ENCODE results near the gene RNASEH2C.
"Not testable (repeated sequence)": the region's sequence is repeated elsewhere in the genome, so short reads cannot be mapped to it uniquely, and the experiment has no call there.

RNASEH2C gene

GRCh38 chr11:65685981-65686380 lies 34.6 kb downstream of the RNASEH2C start:
- no peak overlapping the region for H4K91ac ChIP-seq (ENCODE audit: low read length)
- H4K8ac ChIP-seq (ENCODE audit: low read length): no peak overlapping the region
- H3K18ac ChIP-seq (ENCODE audit: low read depth in 1 of 2, low read length in 2 of 2): no peak overlapping the region
- H3K9ac ChIP-seq (ENCODE audit: low read length): no peak overlapping the region
- H3K79me1 ChIP-seq (replicated peaks; ENCODE audit: low read length, poor library complexity, severe bottlenecking): no peaks in the 10 kb centered on the region
- no peak for DNase-seq
- WGBS: 93% methylated on average over 3 of the region's 8 CpGs
- no peak overlapping the region for H2BK12ac ChIP-seq (ENCODE audit: low read length in 2 of 2)
- H3K4me1 ChIP-seq (ENCODE audit: control insufficient read depth, insufficient read depth, low read depth, low read length): no peaks in the 10 kb centered on the region
- H3K4me3 ChIP-seq (ENCODE audit: insufficient read depth in 1 of 2, low read depth in 1 of 2, low read length in 2 of 2): no peak overlapping the region
- no peak overlapping the region for H2BK15ac ChIP-seq (ENCODE audit: low read depth, poor library complexity, severe bottlenecking)
- no peak overlapping the region for H2BK5ac ChIP-seq (ENCODE audit: low read depth, low read length, poor library complexity, severe bottlenecking)
- H3K27me3 ChIP-seq (ENCODE audit: control insufficient read depth in 1 of 2, insufficient read depth in 1 of 2, low read length in 2 of 2): peaks cover 23 to 24% of the 10 kb centered on the region in 2 experiments
- no peak overlapping the region for H3K4me2 ChIP-seq (ENCODE audit: low read length, poor library complexity, severe bottlenecking)
- H3K9me3 ChIP-seq (ENCODE audit: control insufficient read depth, low read length): no peaks in the 10 kb centered on the region
- no peaks in the 10 kb centered on the region for H3K36me3 ChIP-seq (ENCODE audit: control insufficient read depth in 1 of 2, insufficient read depth in 2 of 2, low read depth in 1 of 2, low read length in 2 of 2)
- H3K23ac ChIP-seq (ENCODE audit: low read length in 2 of 2): no peak overlapping the region
- no peak overlapping the region for H3K4ac ChIP-seq (ENCODE audit: low read depth in 1 of 2, low read length in 2 of 2)
- H3K27ac ChIP-seq (ENCODE audit: low read length, poor library complexity, severe bottlenecking): no peak overlapping the region
- H3K14ac ChIP-seq (ENCODE audit: low read length in 2 of 2): no peak overlapping the region
- no peak overlapping the region for H2BK120ac ChIP-seq (ENCODE audit: low read depth, low read length)
- H2AFZ ChIP-seq (ENCODE audit: low read depth, low read length): no peak overlapping the region
- H2AK5ac ChIP-seq (ENCODE audit: low read length, severe bottlenecking): no peak overlapping the region

GRCh38 chr11:65683480-65683879 lies 37.1 kb downstream of the RNASEH2C start:
- H3K4me2 ChIP-seq (ENCODE audit: low read length, poor library complexity, severe bottlenecking); DNase-seq; H3K18ac ChIP-seq (ENCODE audit: low read depth in 1 of 2, low read length in 2 of 2); H2AK5ac ChIP-seq (ENCODE audit: low read length, severe bottlenecking); H2BK12ac ChIP-seq (ENCODE audit: low read length in 2 of 2); H3K4ac ChIP-seq (ENCODE audit: low read depth in 1 of 2, low read length in 2 of 2); H3K14ac ChIP-seq (ENCODE audit: low read length in 2 of 2); H2BK120ac ChIP-seq (ENCODE audit: low read depth, low read length); H2BK15ac ChIP-seq (ENCODE audit: low read depth, poor library complexity, severe bottlenecking); H2BK5ac ChIP-seq (ENCODE audit: low read depth, low read length, poor library complexity, severe bottlenecking); H3K79me1 ChIP-seq (replicated peaks; ENCODE audit: low read length, poor library complexity, severe bottlenecking); H3K4me1 ChIP-seq (ENCODE audit: control insufficient read depth, insufficient read depth, low read depth, low read length); H3K36me3 ChIP-seq (ENCODE audit: control insufficient read depth in 1 of 2, insufficient read depth in 2 of 2, low read depth in 1 of 2, low read length in 2 of 2); H3K27ac ChIP-seq (ENCODE audit: low read length, poor library complexity, severe bottlenecking); H2AFZ ChIP-seq (ENCODE audit: low read depth, low read length); H3K9me3 ChIP-seq (ENCODE audit: control insufficient read depth, low read length); H3K23ac ChIP-seq (ENCODE audit: low read length in 2 of 2); H4K91ac ChIP-seq (ENCODE audit: low read length); H4K8ac ChIP-seq (ENCODE audit: low read length); H3K4me3 ChIP-seq (ENCODE audit: insufficient read depth in 1 of 2, low read depth in 1 of 2, low read length in 2 of 2); H3K9ac ChIP-seq (ENCODE audit: low read length): not testable (repeated sequence)
- 74% methylated on average over 4 of the region's 6 CpGs for WGBS
- peaks cover 23 to 24% of the 10 kb centered on the region in 2 experiments for H3K27me3 ChIP-seq (ENCODE audit: control insufficient read depth in 1 of 2, insufficient read depth in 1 of 2, low read length in 2 of 2)

DNA sequence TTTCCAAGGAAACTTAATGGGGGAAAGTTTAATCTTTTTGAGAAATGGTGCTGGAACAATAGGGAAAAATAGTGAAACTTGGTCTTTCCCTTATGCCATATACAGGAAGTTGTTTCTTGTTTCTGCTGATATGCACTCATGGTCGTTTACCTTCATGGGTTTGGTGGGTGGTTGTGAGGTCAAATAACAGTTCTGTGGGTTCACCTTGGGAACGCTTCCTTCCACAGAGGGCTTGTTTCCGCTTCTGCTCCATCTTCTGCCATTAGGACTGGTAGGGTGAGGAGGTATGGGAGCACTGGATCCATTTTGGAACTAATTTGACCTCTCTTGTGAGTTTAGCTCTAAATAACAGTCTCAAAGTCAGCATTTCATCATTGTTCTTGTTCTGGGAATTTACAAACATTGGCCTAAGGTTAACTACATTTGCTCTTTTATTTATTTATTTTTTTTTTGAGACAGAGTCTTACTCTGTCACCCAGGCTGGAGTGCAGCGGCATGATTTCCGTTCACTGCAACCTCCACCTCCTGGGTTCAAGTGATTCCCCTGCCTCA lies 40.3 kb downstream of the RNASEH2C start:
- Histone ChIP-seq H2AFZ (ENCODE audit: low read depth, low read length) (no peak overlapping the region), H2BK120ac (ENCODE audit: low read depth, low read length) (no peak overlapping the region), H3K4ac (ENCODE audit: low read depth in 1 of 2, low read length in 2 of 2) (no peak overlapping the region), H3K79me1 (replicated peaks; ENCODE audit: low read length, poor library complexity, severe bottlenecking) (no peaks in the 10 kb centered on the region), H2AK5ac (ENCODE audit: low read length, severe bottlenecking) (no peak overlapping the region), H3K9me3 (ENCODE audit: control insufficient read depth, low read length) (no peaks in the 10 kb centered on the region), H2BK5ac (ENCODE audit: low read depth, low read length, poor library complexity, severe bottlenecking) (no peak overlapping the region), H2BK12ac (ENCODE audit: low read length in 2 of 2) (no peak overlapping the region), H3K9ac (ENCODE audit: low read length) (no peak overlapping the region), H2BK15ac (ENCODE audit: low read depth, poor library complexity, severe bottlenecking) (no peak overlapping the region), H3K27ac (ENCODE audit: low read length, poor library complexity, severe bottlenecking) (no peak overlapping the region), H4K91ac (ENCODE audit: low read length) (no peak overlapping the region), H3K23ac (ENCODE audit: low read length in 2 of 2) (no peak overlapping the region), H4K8ac (ENCODE audit: low read length) (no peak overlapping the region), H3K36me3 (ENCODE audit: control insufficient read depth in 1 of 2, insufficient read depth in 2 of 2, low read depth in 1 of 2, low read length in 2 of 2) (no peaks in the 10 kb centered on the region), H3K18ac (ENCODE audit: low read depth in 1 of 2, low read length in 2 of 2) (no peak overlapping the region), H3K14ac (ENCODE audit: low read length in 2 of 2) (no peak overlapping the region), H3K4me3 (ENCODE audit: insufficient read depth in 1 of 2, low read depth in 1 of 2, low read length in 2 of 2) (no peak overlapping the region), H3K4me2 (ENCODE audit: low read length, poor library complexity, severe bottlenecking) (no peak overlapping the region), H3K27me3 (ENCODE audit: control insufficient read depth in 1 of 2, insufficient read depth in 1 of 2, low read length in 2 of 2) (peaks cover 12 to 18% of the 10 kb centered on the region in 2 experiments), H3K4me1 (ENCODE audit: control insufficient read depth, insufficient read depth, low read depth, low read length) (no peaks in the 10 kb centered on the region)
- 87% methylated on average over 4 of the region's 5 CpGs for WGBS
- no peak for DNase-seq

GRCh38 chr11:65672982-65673381 lies 47.6 kb downstream of the RNASEH2C start:
- Histone ChIP-seq H2BK120ac (ENCODE audit: low read depth, low read length) (no peak overlapping the region), H2AK5ac (ENCODE audit: low read length, severe bottlenecking) (no peak overlapping the region), H2AFZ (ENCODE audit: low read depth, low read length) (no peak overlapping the region), H3K4me1 (ENCODE audit: control insufficient read depth, insufficient read depth, low read depth, low read length) (no peaks in the 10 kb centered on the region), H3K79me1 (replicated peaks; ENCODE audit: low read length, poor library complexity, severe bottlenecking) (no peaks in the 10 kb centered on the region), H2BK5ac (ENCODE audit: low read depth, low read length, poor library complexity, severe bottlenecking) (no peak overlapping the region), H3K4me3 (ENCODE audit: insufficient read depth in 1 of 2, low read depth in 1 of 2, low read length in 2 of 2) (no peak overlapping the region), H4K8ac (ENCODE audit: low read length) (no peak overlapping the region), H3K4ac (ENCODE audit: low read depth in 1 of 2, low read length in 2 of 2) (no peak overlapping the region), H4K91ac (ENCODE audit: low read length) (no peak overlapping the region), H3K9me3 (ENCODE audit: control insufficient read depth, low read length) (no peaks in the 10 kb centered on the region), H2BK12ac (ENCODE audit: low read length in 2 of 2) (no peak overlapping the region), H3K27ac (ENCODE audit: low read length, poor library complexity, severe bottlenecking) (no peak overlapping the region), H2BK15ac (ENCODE audit: low read depth, poor library complexity, severe bottlenecking) (no peak overlapping the region), H3K14ac (ENCODE audit: low read length in 2 of 2) (no peak overlapping the region), H3K23ac (ENCODE audit: low read length in 2 of 2) (no peak overlapping the region), H3K27me3 (ENCODE audit: control insufficient read depth in 1 of 2, insufficient read depth in 1 of 2, low read length in 2 of 2) (no peaks in the 10 kb centered on the region), H3K9ac (ENCODE audit: low read length) (no peak overlapping the region), H3K4me2 (ENCODE audit: low read length, poor library complexity, severe bottlenecking) (no peak overlapping the region), H3K36me3 (ENCODE audit: control insufficient read depth in 1 of 2, insufficient read depth in 2 of 2, low read depth in 1 of 2, low read length in 2 of 2) (no peaks in the 10 kb centered on the region), H3K18ac (ENCODE audit: low read depth in 1 of 2, low read length in 2 of 2) (no peak overlapping the region)
- DNase-seq: no peak
- WGBS: no CpG with 5 or more reads among the region's 2 CpGs

All from mesenchymal stem cell (in vitro differentiated cells and primary cell).